ENCODE measurements around the gene DIPK1C.

Gene DIPK1C

GRCh38 chr18:74480149-74480651 lies 23.1 kb upstream of the DIPK1C start:
- no peak for DNase-seq

- DNase-seq: no peak
Observed at GRCh38 chr18:74479486-74480148, 22.5 kb upstream of the DIPK1C start.

GRCh38 chr18:74478880-74479279 lies 21.8 kb upstream of the DIPK1C start:
- DNase-seq: no peak

- DNase-seq: no peak
Observed at GRCh38 chr18:74478316-74478715, 21.2 kb upstream of the DIPK1C start.

- no peak for DNase-seq
Observed at GRCh38 chr18:74477771-74478170, 20.7 kb upstream of the DIPK1C start.

GRCh38 chr18:74476140-74476539 lies 19.0 kb upstream of the DIPK1C start:
- DNase-seq: no peak

- DNase-seq: no peak
Observed at GRCh38 chr18:74473976-74474640, 17.0 kb upstream of the DIPK1C start.

GRCh38 chr18:74472312-74472711 lies 15.2 kb upstream of the DIPK1C start:
- no peak for DNase-seq

- DNase-seq: no peak
Observed at GRCh38 chr18:74468547-74469061, 11.5 kb upstream of the DIPK1C start.

- DNase-seq: no peak
Observed at GRCh38 chr18:74465775-74466174, 8.7 kb upstream of the DIPK1C start.

GRCh38 chr18:74463983-74464382 lies 6.9 kb upstream of the DIPK1C start:
- no peak for DNase-seq

GRCh38 chr18:74463254-74463653 lies 6.1 kb upstream of the DIPK1C start:
- DNase-seq: no peak

GRCh38 chr18:74460825-74461224 lies 3.7 kb upstream of the DIPK1C start:
- no peak for DNase-seq

GRCh38 chr18:74459889-74460288 lies 2.8 kb upstream of the DIPK1C start:
- no peak for DNase-seq

- no peak for DNase-seq
Observed at GRCh38 chr18:74457725-74458421, 765 bp upstream of the DIPK1C start.

- no peak for DNase-seq
Observed at GRCh38 chr18:74456349-74457042, 612 bp downstream of the DIPK1C start.

GRCh38 chr18:74456017-74456348 lies 1.1 kb downstream of the DIPK1C start:
- no peak for DNase-seq

- DNase-seq: no peak
Observed at GRCh38 chr18:74455386-74455785, 1.7 kb downstream of the DIPK1C start.

GRCh38 chr18:74454279-74454751 lies 2.8 kb downstream of the DIPK1C start:
- no peak for DNase-seq

GRCh38 chr18:74453642-74454198 lies 3.4 kb downstream of the DIPK1C start:
- DNase-seq: no peak

- DNase-seq: no peak
Observed at GRCh38 chr18:74453016-74453566, 4.0 kb downstream of the DIPK1C start.

GRCh38 chr18:74451148-74451547 lies 6.0 kb downstream of the DIPK1C start:
- DNase-seq: no peak

Data from activated naive CD4-positive, alpha-beta T cell treated with anti-CD3 and anti-CD28 coated beads, Interleukin-2, amount 50 U/mL, for 16 hours (primary cell).